OCI-LY1 (cell line): ENCODE measurements around the gene AGAP1.

ENCODE experiments used
- EZH2 ChIP-seq: fragments of 200-600 bp; sonication (generic), shearing (Covaris generic); IDR thresholded peaks from 2 replicates; pipeline ENCODE4 v1.8.0; 2017; ENCODE audit warnings: borderline replicate concordance, mixed run types, mild to moderate bottlenecking, antibody characterized with exemption, low read length, moderate library complexity, mixed read lengths
- TF ChIP-seq, protein P1 (sequence below): fragments of 200-600 bp; sonication (generic), shearing (Covaris generic); IDR thresholded peaks from 2 replicates; pipeline ENCODE4 v1.5.1; 2017; ENCODE audit warnings: mild to moderate bottlenecking, antibody characterized with exemption, low read length, moderate library complexity, mixed read lengths

DNA sequence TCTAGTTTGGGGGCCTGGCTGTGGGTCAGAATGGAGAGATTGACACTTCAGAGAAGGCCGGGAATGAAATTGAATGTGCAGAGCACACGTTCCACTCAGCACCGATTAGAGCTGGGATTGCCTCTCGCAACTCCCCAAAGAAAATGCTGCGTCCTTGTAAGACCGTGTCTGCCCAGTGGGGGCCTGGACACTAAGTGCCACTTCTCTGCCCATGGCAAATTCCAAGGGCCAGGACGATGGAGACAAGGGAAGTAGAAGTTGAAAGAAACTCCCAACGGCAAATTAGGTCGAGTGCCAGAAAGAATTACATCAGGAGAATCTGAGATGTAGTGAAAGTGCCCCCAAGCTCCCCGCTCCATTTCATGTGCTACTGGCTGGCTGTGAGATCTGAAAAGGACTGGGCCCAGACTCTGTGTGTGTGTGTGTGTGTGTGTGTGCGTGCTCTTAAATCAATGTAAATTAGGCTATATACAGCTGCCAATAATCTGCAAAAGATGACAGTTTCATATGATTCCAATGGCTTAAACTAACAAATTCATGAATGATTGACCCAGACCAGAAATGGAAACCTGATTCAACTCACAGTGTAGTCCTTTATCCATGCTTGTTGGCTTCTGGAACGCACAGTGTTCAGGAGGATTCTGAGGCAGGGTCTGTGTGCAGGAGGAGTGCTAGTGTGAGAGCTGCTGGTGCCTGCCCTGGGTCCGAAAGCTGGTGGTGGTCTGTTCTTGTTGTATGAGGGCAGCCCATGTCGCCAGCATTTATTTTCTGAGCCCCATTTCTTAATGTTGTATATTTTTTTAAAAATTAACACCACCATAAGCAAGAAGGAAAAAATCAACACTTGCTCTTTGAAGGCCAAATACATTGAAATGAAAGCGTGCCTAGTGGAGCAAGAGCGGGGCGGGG is 234.3 kb downstream of the AGAP1 start:
- no peak for TF ChIP-seq EZH2
- TF ChIP-seq, protein P1, sequence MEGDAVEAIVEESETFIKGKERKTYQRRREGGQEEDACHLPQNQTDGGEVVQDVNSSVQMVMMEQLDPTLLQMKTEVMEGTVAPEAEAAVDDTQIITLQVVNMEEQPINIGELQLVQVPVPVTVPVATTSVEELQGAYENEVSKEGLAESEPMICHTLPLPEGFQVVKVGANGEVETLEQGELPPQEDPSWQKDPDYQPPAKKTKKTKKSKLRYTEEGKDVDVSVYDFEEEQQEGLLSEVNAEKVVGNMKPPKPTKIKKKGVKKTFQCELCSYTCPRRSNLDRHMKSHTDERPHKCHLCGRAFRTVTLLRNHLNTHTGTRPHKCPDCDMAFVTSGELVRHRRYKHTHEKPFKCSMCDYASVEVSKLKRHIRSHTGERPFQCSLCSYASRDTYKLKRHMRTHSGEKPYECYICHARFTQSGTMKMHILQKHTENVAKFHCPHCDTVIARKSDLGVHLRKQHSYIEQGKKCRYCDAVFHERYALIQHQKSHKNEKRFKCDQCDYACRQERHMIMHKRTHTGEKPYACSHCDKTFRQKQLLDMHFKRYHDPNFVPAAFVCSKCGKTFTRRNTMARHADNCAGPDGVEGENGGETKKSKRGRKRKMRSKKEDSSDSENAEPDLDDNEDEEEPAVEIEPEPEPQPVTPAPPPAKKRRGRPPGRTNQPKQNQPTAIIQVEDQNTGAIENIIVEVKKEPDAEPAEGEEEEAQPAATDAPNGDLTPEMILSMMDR = no peak
